SW 1271 (cell line): ENCODE data around the gene TRIM56.
"Not testable (repeated sequence)": the region's sequence is repeated elsewhere in the genome, so short reads cannot be mapped to it uniquely, and the experiment has no call there.

Source experiments
- DNase-seq, 2 experiments: peaks; one replicate each; lab custom pipeline; 2025; lab: John Stamatoyannopoulos, UW

The TRIM56 gene

DNA sequence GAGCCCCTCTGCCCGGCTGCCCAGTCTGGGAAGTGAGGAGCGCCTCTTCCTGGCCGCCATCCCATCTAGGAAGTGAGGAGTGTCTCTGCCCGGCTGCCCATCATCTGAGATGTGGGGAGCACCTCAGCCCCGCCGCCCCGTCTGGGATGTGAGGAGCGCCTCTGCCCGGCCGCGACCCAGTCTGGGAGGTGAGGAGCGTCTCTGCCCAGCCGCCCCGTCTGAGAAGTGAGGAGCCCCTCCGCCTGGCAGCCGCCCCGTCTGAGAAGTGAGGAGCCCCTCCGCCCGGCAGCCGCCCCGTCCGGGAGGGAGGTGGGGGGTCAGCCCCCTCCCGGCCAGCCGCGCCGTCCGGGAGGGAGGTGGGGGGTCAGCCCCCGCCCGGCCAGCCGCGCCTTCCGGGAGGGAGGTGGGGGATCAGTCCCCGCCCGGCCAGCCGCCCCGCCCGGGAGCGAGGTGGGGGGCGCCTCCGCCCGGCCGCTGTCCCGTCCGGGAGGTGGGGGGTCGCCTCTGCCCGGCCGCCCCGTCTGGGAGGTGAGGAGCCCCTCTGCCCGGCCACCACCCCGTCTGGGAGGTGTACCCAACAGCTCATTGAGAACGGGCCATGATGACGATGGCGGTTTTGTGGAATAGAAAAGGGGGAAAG lies 7.1 kb downstream of the TRIM56 start:
- not testable (repeated sequence) for DNase-seq

DNA sequence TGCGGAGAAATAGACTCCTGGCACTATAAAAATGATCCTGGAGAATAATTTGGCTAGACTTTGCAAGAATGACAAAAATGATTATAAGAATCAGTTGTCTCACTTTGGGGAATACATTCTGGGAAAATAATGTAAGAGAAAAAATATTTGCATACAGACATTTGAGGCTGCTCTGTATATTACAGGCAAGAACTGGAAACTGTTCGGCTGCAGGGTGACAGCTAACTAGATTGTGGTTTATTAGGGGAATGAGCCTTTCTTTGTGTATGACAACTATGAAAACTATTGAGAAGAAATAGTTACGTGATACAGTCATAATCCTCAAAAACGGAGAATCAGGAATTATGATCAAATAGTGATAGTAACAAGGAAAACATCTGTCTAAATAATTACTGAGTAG lies 8.6 kb downstream of the TRIM56 start:
- peak in 1 of 2 experiments; percentile 63 for DNase-seq

DNA sequence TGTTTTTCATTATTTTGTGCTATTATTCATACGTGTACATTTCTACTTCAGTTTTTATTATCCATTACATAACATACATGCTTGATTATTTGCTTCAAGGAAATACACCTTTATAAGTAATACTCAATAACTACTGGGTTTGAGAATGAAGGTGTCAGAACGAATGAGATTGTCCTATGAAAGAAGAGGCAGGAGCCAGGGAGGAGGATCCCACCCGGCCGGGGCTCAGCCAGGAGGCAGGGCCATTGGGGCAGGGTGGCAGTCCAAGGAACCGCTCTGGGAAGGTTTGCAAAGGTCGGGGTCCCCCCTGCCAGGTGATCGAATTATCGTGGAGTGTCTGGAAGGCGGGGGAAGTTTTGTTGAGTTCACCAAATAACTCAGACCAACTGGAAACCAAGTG lies 9.1 kb downstream of the TRIM56 start:
- no peak for DNase-seq

DNA sequence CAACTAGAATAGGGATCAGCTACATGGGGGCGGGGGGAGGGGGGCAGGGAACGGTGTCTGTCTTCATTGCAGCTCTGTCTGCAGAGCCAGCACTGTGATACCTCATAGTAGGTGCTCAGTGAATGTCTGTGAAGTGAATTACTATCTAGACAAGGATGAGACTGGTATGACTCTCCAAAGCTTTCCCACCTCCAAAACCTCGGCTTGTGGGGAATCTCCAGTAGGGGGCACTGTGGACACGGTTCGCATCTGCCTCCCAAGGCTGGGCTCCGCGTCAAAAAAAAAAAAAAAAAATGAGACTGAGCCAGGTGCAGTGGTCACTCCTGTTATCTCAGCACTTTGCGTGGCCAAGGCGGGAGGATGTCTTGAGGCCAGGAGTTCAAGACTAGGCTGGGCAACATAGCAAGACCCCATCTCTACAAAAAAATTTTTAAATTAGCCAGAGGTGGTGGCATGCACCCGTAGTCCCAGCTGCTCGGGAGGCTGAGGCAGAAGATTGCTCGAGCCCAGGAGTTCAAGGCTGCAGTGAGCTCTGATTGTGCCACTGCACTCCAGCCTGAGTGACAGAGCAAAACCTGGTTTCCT lies 9.6 kb downstream of the TRIM56 start:
- DNase-seq = peak in 1 of 2 experiments; percentile 36

DNA sequence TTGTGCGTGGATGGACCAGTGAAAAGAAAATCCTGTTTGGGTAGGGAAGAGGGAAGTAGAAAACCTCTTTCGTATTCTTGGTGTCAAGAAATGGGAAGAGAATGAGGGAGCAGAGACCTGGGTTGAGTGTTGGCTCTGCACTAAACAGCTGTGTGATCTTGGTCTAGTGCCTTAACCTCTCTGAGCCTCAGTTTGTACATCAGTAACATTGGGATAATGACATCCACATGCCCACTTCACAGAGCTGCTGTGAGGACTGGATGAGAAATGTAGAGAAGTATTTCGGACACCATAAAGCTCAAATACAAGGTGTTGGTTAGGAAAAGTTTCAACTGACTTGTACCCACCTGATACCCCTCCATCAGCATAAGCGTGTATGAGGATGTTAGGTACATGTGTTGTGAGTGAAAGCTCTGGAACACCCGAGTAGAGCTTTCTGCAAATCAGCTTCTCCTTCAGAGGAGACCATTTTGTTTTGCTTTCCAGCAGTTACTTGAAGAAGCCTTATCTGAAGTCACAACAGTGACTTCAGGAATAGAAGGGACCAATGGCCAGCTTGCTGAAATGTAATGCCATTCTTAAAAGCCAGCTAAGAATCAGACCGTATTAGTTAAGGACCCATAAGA lies 11.2 kb downstream of the TRIM56 start:
- no peak for DNase-seq

DNA sequence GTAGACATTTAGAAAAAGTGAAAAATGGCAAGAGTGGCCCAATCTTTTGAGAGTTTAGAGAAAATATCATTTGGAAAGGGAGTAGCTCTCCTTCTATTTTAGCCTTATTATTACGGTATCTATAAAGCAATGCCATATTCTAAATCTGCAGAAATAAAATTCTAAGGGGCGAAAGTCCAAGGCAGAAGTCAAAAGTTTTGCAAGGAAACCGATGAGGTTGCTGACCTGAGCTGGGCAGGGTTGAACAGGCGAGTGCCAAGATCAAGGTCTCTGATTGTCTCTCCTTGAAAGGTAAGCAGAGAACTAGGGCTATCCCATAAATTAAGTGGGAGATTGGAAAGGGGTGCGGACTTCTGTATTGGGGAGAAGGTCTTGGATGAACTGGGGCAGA lies 11.7 kb downstream of the TRIM56 start:
- DNase-seq = no peak

DNA sequence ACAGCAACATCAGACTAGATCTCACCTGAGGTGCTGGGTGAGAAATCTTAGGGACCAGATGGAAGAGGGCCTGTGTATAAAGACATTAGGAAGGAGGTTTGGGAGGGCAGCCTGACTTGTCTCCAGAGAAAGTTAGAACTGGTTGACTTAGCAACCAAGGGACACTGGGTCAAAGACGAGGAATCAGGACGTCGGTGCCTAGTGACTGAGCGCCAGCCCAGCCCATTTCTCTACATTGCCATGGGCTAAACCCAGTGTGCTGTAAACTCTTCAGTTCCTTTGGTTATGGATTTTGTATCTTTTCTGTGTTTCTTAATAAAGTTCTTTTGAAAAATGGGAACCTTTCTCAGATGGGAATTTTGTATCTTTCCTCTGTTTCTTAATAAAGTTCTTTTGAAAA lies 12.3 kb downstream of the TRIM56 start:
- DNase-seq = no peak

DNA sequence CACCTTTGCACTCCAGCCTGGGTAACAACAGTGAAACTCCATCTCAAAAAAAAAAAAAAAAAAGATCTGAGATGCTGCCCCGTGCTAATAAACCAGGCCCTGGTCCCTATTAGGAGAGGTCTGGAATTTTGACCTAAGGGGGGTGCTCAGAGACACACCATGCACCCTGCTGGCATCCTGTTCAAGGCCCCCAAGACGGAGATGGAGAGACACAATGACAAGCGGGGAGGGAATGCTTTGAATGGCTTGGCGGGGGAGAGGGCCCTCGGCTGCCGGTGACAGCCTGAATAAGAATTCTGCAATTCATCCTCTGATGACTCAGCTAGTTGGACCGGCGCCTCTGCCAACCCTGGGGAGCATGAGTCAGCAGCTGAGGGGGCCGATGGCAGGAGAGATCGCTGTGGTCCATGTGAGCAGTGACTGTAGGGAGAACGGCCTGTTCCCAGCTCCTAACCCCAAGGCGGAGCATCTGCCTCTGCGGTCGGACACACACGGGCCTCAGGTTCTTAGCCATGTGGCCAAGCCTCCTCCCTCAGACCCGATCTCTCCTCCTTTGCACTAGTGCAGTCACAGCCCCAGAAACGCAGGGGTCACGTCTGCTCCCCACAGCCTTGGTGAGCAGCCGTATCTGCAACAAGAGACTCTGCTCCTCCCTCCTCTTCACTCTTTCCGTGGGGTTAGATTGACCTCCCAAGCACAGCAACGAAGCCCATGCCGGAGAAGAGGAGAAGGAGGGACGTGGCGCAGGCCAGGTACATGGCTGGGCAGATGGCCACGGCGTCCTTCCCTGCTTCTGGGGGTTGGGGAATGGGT lies 14.9 kb downstream of the TRIM56 start:
- DNase-seq = peak; percentile 81 to 92

DNA sequence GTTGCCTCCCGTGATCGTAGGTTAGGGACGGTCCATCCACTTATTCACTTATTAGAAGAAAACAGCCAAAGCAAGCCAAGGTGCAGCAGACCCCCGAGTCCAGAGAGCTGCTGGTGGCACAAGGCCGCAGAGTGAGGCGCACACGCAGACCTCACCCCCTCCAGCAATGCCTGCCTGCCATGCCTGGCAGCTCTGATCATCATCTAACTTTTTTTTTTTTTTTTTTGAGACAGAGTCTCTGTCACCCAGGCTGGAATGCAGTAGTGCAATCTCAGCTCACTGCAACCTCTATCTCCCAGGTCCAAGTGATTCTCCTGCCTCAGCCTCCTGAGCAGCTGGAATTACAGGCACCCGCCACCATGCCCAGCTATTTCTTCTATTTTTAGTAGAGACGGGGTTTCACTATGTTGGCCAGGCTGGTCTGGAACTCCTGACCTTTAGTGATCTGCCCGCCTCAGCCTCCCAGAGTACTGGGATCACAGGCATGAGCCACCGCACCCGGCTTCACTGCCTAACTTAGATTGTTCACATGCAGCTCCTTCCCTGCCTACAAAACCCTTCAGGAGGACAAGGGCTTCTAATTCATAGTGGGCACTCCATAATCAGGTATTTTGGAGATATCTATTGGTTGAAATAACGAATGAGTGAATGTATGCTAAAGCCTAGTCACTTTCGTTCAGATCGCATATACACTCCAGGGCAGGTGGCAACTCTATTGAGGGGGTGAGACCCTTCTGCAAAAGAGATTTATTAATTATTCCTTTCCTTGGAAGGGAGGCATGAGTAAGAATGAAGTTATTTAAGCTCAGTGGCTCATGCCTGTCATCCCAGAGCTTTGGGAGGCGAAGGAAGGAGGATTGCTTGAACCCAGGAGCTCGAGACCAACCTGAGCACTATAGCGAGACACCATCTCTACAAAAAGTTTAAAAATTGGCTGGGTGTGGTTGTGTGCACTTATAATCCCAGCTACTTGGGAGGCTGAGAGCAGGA lies 15.9 kb downstream of the TRIM56 start:
- DNase-seq = no peak

DNA sequence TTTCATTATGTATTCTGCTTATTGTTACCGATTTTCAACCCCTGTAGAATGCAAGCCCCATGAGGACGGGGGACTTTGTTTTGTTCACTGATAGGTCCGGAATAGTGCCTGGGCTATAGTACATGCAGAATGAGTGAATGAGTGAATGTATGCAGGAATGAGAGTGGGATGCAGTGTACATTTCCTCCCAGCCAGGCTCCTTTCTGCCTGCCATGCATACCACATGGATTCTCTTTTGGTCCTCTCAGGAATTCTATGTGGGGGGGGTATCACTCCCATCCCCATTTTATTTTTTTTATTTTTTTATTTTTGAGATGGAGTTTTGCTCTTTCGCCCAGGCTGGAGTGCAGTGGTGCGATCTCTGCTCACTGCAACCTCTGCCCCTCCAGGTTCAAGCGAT lies 16.7 kb downstream of the TRIM56 start:
- DNase-seq = no peak

DNA sequence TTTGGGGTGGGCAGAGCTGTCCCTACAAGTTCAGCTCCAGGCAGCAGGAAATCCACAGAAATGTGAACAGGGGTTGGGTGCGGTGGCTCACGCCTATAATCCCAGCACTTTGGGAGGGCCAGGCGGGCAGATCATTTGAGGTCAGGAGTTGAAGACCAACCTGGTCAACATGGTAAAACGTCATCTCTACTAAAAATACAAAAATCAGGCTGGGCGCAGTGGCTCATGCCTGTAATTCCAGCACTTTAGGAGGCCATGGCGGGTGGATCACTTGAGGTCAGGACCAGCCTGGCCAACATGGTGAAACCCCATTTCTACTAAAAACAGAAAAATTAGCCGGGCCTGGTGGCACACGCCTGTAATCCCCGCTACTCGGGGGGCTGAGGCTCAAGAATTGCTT lies 18.4 kb downstream of the TRIM56 start:
- DNase-seq = not testable (repeated sequence)

DNA sequence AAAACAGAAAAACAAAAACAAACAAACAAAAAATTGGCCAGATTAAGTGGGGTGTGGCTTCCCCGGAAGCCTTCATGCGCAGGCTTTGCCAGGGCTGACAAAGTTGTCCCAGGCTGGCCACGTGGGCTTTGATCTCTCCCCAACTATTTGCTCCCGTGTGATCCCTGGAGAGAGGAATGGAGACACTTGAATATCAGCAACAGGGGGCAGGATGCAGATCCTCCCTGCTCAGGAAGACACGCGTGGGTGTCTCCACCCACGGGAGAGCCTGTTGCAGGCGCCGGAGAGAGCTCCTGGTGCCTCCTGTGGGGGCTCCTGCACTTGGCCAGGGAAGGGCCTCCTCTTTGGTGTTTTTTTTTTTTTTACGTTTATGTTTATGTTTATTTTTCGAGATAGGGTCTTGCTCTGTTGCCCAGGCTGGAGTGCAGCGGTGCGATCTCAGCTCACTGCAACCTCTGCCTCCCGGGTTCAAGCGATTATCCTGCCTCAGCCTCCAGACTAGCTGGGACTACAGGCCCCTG lies 19.0 kb downstream of the TRIM56 start:
- no peak for DNase-seq

DNA sequence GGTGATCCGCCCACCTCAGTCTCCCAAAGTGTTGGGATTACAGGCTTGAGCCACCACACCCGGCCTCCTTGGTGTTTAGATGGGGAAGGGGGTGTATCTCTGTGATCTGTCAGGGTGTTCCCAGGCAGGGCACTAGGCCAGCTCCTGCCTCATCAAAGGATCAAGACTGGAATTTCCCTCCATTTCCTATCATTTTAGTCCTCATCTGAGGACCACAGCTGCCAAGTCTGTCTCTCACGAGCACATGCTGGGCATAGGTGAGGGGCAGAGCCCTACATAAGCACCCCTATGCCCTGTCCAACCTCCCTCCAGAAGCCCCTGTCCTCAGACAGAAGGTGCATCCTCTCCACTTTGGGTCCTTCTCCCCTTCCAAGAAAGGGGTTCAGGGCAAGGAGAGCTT lies 19.5 kb downstream of the TRIM56 start:
- DNase-seq = no peak

DNA sequence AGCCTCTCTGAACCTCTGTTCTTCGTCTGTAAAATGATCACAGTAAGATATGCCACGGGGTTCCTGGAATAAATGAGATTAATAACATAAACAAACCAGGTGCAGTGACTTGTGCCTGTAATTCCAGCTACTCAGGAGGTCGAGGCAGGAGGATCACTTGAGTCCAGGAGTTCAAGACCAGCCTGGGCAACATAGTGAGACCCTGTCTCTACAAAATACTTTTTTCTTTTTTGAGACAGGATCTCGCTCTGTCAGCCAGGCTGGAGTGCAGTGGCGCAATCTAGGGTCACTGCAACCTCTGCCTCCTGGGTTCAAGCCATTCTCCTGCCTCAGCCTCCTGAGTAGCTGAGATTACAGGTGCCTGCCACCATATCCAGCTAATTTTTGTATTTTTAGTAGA lies 20.0 kb downstream of the TRIM56 start:
- not testable (repeated sequence) for DNase-seq

DNA sequence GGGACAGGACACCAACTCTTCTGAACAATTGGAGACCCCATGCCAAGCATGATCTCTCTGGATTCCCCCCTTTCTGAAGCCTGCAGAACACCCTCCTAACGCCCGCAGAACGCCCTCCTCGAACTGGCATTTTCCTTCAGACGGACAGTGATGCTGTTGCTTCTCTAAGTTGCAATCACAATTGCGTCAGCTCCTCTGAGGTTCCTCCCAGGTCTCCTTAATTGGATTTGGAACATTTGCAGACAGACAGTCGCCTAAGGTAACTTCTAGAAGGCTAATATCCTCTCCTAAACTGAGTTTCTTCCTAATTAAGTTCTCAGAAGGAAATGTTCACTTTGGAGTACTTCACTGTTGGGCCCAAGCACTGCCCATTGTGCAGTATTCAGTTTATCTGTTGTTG lies 21.1 kb downstream of the TRIM56 start:
- DNase-seq = no peak

DNA sequence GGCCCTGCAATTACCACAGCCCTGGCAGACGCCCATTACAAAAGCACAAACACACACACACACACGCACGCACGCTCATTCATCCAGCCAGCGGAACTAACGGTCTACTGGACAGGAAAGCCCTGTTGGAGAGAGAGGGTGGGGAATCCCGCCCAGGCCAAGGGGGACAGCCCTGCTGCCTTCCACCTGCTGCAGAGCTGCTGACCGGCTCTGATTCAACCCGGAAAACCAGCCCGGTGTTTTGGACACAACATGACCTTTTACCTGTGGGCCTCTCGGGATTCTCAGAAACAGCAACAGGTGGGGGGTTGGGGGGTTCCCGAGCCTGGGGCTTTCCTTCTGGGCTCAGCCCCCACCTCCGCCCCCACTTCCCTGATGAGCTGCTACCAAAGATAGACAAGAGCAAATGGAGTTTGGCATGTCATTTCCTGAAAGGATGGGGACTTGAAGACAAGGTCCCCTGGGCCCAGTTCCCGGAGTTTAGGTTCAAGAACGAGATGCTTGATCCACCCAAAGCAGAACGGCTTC lies 23.1 kb downstream of the TRIM56 start:
- DNase-seq = no peak

DNA sequence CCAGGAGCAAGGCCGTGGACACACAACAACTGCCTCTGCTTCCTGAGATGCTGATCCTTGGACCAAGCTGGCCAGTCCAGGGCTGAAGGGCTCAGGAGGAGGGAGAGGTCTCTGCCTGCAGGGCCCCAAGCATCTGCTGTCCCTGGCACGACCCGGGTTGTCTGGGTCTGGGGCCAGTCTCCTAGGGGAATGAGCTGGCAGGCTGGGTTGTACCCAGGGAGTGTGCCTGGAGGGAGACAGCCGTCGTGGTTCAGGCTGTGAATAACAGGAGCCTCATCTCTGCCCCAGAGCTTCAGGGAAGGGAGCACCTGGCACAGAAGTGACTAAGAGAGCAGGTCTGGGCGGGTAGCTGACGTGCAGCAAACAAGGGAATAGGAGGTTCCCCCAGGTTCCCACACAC lies 23.7 kb downstream of the TRIM56 start:
- DNase-seq = no peak

DNA sequence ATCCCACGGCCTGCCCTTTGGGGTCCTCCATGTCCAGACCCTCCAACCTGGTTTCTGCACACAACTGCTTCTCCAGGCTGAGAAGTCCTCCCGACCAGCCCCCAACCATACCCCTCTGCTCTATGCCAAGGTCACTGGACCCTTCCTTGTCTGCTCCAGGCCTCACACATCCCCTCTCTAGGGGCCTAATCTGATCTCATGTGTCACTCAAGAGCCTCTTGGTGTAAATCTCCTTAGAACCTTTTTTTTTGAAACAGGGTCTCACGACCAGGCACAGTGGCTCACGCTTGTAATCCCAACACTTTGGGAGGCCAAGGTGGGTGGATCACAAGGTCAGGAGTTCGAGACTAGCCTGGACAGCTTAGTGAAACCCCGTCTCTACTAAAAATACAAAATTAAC lies 24.1 kb downstream of the TRIM56 start:
- no peak for DNase-seq

DNA sequence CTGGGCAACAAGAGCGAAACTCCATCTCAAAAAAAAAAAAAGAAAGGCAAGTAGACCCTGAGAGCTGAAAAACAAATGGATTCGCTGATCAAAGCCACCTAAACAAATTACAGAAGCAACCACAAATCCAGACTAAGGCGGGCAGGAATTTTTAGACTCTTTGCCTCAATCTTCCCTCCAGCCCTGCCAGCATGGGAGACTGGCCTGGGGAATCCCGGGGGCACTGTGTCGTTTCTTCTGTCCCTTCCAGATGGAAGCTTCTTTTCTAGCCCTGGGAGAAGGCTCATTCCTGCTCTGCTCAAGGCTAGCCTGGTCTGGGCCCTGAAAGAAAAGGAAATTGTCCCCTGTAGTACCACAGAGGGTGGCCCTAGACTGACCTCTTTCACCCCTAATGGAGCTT lies 26.0 kb downstream of the TRIM56 start:
- DNase-seq = no peak

DNA sequence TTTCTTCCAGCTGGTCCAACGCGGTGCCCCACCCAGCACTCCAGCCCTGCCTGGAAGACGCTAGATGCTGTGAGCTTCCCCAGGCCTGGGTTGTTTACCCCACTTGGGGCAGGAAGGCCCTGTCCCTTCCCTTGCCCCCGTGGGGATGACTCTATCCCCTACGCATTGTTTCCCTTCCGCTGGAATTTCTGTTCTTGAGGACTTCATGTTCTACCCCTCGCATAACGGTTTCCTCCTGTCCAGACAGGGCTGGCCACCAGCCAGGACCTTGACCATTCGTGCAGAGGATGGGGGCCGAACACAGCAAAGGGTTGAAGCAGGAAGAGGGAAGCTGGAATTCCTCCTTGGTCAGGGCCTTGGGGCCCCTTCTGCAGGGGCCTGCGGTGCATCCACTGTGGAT lies 27.0 kb downstream of the TRIM56 start:
- no peak for DNase-seq

DNA sequence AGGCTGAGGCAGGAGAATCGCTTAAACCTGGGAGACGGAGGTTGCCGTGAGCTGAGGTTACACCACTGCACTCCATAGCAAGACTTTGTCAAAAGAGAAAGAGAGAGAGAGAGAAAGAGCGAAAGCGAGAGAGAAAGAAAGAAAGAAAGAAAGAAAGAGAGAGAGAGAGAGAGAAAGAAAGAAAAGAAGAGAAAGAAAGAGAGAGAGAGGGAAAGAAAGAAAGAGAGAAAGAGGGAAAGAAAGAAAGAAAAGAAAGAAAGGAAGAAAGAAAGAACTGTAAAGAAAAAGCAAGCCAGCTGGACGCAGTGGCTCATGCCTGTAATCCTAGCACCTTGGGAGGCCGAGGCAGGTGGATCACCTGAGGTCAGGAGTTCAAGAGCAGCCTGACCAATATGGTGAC lies 27.9 kb downstream of the TRIM56 start:
- not testable (repeated sequence) for DNase-seq
